HG03108 (cell line): ENCODE data around the gene KCNIP4.

ENCODE experiments used
- ATAC-seq: cut with Tn5 transposase; IDR thresholded peaks from one replicate; pipeline ENCODE4 v1.9.1; 2021; ENCODE audit warnings: moderate library complexity; ENCODE audit not compliant: unreplicated experiment

The KCNIP4 gene

DNA sequence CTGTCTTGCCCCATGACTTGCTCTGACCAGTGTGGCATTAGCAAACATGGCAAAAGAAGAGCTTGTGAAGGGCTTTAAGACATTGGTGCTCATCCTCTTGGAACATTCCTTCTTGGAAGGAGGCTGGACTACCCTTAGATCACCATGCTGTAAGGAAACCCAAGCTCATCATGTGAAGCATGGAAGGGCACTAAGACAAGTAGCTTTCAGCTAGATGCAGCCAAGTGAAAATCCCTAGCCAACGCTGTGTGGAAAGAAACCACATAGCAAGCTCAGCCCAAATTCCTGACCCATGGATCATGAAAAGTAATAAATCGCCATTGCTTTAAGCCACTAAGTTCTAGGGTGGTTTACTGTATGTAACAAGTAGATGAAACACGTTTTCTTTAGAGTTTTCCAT lies 1260.7 kb downstream of the KCNIP4 start:
- no peak for ATAC-seq

DNA sequence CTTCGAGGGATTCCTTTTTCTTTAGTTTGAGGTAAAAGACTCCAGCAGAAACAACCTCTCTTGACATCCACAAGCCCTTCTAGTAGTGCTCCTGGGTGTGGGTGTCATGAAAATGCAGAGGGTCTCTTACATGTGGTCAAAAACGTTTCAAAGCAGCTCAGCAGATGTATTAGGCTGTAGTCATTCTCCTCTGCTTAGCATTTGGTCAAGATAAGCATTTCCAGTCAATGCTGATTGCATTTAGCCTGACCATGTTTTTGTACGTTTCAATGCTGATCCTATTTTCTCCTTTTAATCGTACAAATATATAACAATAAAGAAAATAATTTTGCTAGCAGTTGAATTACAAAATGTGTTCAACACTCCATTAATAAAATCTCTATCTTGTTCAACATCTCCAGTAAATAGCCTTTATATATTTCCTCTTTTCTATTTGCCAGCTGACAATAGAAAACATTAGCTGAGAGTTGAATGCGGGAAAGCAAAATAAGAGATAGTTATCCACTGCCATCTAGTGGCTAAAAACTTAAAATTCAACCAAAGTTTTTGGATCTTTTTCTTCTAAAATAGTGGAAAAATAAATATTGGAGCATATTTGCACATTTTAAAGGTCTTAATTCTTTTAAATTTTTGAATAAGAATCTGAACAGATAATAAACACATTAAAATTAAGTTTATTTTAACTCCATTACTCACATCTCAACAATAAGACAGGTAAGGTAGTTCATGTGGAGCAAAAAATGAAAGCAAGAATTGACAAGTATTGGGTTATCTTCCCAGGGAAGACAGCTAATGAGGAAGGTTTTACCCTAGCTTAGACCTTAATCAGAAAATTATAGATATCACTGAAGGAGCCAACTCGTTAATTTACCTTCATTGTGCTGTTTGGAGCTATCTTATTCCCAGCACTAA lies 1263.5 kb downstream of the KCNIP4 start:
- no peak for ATAC-seq

DNA sequence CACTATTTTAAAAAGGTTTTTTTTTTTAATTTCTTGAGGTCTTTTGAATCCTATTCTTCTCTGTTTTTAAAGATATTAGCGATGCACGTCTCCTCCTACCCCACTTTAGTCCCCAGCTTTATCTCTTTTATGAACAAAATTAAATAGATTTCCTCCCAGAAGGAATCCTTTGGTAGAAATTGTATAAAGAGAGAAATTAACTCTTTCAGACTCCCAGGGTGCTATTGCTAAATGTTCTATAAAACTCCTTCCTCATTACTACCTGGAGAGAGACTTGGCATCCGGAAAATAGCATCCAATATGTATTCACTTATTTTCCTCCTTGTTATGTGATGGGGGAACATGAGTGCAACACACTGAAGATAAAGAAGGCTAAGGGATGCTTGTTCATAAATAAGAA lies 1264.8 kb downstream of the KCNIP4 start:
- no peak for ATAC-seq

DNA sequence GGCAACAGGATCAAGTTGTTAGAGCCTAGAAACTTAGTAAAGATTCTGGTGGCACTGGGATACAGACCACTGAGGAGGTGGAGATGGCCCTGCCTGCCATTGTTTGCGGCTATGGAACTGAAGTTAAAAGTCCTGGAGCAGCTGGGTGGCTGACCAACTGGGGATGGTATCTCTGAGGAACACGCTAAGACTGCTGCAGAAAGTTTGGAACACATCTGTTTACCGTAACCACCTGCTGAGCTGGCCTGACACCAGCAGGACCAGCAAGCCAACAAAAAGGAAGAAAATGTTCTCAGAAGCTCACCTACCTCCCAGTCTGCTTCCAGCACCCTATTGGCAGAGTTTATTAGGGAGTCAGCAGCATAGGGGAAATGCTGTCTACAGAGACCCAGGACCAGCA lies 1265.7 kb downstream of the KCNIP4 start:
- no peak for ATAC-seq

DNA sequence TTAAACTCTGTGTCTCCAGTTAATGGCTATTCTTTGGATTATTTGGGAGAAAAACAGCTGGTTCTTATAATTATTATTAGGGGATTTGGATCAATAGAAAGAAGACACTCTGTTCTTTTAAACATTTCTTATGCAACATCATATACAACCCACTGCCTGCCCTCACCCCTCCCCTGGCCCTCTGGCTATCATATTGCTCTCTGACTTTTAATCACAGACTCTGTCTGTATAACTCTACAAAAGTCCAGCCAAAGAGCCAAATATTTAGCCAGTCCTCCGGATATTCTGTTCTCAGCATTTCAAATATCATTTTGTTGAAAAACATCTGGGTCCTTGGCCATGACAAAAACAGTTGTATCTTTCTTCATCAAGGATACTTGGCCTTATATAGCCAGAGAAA lies 1267.3 kb downstream of the KCNIP4 start:
- ATAC-seq: no peak

DNA sequence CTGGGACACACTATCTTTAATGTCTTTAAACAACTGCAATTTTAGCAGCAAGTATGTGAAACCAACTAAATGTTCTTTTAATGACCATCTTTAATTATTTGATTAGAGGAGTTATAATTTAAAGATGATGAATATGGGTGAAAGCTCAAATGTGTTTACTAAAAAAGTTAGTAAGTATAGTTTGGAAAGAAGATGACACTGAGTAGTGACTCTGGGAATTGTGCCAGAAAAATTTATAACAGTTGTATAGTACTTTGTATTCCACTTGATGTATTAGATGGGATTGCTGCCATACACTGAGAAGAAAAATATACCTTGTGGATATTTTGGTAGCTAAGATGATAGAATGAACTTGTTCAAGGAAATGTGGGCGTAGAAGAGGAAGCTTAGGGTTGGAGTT lies 1267.8 kb downstream of the KCNIP4 start:
- ATAC-seq: no peak

DNA sequence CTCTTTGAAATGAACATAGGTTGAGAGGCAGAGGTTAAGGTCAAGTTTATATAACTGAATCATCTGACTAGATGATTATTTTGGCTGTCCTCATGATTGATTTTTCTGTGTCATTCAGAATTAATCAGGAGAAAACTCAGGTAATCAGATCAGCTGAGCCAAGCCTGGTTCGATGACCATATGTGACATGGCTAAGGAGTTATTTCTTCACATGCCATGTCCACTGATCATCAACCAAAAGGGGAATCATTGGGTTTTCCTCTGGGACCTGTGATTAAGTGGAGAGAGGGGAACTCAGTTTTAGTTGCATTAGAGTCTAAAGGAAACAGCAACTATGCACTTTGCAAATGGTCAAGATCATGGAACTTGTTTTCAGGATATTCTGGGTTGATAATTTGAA lies 1268.6 kb downstream of the KCNIP4 start:
- ATAC-seq: no peak
